ENCODE data around the gene TMEM143.

TMEM143 gene

DNA sequence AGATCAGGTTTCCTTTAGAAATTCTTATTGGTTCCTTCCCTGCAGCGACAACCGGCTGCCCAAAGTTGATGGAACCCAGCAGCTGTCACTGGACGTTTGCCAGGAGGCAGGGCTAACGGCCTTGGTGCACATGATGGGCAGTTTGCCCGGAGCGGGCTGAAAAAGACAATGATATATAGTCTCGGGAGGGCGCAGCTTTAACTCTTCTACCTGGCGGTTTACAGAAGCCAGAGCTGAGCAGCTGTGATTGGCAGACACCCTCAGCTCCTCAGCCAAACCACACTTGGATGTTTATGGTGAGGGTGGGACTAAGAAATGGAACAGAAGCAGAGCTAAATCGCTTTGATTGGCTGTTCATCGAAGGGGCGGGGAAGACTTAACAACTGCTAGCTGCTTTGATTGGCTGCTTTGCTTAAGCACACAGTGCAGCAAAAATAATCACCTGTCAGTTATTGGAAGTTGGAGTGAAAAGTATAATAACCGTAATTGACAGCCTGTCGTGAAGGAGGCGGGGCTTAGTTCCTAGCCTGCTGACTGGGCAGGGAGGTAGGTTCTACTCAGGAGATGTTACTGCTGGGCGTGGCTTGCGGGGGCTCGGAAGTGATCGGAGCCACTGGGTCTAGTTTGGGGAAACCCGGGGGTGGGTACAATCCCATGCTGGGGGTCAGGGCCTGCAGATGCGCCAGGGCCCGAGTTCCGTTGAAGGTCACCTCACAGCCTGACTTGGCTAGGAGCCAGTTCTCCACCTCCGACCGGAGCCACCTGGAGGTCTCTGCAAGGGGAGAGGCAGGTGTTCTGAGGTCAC is 30.9 kb downstream of the TMEM143 start:
- H3K4me3 ChIP-seq (ENCODE audit: control insufficient read depth, low read depth, low read length), result no peak overlapping the region
- DNase-seq (ENCODE audit: low read depth), result peak; percentile 86
- TF ChIP-seq, protein P1, sequence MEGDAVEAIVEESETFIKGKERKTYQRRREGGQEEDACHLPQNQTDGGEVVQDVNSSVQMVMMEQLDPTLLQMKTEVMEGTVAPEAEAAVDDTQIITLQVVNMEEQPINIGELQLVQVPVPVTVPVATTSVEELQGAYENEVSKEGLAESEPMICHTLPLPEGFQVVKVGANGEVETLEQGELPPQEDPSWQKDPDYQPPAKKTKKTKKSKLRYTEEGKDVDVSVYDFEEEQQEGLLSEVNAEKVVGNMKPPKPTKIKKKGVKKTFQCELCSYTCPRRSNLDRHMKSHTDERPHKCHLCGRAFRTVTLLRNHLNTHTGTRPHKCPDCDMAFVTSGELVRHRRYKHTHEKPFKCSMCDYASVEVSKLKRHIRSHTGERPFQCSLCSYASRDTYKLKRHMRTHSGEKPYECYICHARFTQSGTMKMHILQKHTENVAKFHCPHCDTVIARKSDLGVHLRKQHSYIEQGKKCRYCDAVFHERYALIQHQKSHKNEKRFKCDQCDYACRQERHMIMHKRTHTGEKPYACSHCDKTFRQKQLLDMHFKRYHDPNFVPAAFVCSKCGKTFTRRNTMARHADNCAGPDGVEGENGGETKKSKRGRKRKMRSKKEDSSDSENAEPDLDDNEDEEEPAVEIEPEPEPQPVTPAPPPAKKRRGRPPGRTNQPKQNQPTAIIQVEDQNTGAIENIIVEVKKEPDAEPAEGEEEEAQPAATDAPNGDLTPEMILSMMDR (IDR thresholded peaks at IDR 0.05; ENCODE audit: control insufficient read depth, insufficient read depth, low read depth, low read length, missing control alignments), result no peak

DNA sequence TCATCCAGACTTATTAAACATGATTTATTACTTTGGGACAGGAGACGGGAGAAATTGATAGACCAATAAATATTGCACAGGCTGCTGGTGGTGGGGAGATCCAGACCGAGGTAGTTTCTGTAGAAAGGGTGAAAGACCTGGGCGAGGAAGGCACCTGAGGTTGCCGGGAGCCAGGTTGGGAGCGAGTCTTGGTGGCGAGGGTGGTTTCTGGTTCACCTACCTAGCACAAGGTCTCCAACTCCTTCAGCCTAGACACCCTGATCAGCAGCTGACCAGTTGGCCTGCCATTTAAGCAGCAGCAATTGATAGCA is 31.4 kb downstream of the TMEM143 start:
- no peak for DNase-seq (ENCODE audit: low read depth)
- TF ChIP-seq, protein P1 (IDR thresholded peaks at IDR 0.05; ENCODE audit: control insufficient read depth, insufficient read depth, low read depth, low read length, missing control alignments), result no peak
- no peak overlapping the region for H3K4me3 ChIP-seq (ENCODE audit: control insufficient read depth, low read depth, low read length)

DNA sequence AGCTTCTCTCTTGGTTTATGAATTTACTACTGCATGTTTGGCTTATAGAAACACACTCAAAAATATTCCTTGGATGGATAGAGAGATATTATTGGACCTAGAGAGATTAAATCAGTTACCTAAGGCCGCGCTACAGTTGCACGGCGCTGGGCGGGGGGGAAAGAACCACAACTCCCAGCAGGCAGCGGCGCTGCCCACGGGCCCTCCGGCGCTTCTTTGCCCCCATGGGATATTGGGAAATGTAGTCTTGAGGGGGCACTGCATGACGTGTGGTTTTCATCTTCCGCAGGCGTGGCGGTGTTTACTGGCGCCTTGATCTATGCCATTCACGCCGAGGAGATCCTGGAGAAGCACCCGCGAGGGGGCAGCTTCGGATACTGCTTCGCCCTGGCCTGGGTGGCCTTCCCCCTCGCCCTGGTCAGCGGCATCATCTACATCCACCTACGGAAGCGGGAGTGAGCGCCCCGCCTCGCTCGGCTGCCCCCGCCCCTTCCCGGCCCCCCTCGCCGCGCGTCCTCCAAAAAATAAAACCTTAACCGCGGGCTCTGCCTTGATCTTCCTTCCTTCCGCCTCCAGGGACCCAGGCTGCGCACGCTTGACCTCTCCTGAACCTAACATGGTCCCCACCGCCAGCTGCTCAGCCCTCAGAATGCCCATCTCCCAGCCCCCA is 33.6 kb downstream of the TMEM143 start:
- no peak overlapping the region for H3K4me3 ChIP-seq (ENCODE audit: control insufficient read depth, low read depth, low read length)
- no peak for DNase-seq (ENCODE audit: low read depth)
- TF ChIP-seq, protein P1 (IDR thresholded peaks at IDR 0.05; ENCODE audit: control insufficient read depth, insufficient read depth, low read depth, low read length, missing control alignments), result no peak

DNA sequence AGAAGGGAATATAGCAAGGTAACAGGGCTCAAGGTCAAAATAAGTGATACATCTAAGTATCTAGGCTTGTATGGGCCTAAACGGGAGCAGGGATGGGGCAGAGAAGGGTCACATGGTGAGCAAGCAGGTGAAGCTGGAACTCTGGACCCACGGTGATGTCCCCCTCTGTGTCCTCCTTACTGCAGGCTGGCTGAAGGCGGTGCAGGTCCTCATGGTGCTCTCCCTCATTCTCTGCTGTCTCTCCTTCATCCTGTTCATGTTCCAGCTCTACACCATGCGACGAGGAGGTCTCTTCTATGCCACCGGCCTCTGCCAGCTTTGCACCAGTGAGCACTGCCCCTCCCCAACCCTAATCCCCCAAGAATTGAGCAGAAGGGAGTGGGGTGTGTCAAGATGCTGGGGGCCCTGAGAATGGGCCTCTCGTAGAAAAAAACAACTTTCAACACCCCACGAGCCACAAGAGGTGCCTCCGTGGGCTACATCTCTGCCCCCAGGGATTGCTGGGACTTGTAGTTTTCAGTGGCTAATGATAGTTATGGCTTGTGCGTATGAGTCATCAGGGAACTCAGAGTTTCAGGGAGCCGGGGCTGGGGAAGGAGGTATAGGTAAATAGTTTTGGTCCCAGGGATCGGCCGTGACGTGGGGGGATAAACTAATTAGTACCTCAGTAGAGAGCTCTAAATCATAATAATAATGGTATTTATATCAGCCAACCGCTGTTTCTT is 34.4 kb downstream of the TMEM143 start:
- H3K4me3 ChIP-seq (ENCODE audit: control insufficient read depth, low read depth, low read length), result no peak overlapping the region
- no peak for DNase-seq (ENCODE audit: low read depth)
- TF ChIP-seq, protein P1 (IDR thresholded peaks at IDR 0.05; ENCODE audit: control insufficient read depth, insufficient read depth, low read depth, low read length, missing control alignments), result no peak

DNA sequence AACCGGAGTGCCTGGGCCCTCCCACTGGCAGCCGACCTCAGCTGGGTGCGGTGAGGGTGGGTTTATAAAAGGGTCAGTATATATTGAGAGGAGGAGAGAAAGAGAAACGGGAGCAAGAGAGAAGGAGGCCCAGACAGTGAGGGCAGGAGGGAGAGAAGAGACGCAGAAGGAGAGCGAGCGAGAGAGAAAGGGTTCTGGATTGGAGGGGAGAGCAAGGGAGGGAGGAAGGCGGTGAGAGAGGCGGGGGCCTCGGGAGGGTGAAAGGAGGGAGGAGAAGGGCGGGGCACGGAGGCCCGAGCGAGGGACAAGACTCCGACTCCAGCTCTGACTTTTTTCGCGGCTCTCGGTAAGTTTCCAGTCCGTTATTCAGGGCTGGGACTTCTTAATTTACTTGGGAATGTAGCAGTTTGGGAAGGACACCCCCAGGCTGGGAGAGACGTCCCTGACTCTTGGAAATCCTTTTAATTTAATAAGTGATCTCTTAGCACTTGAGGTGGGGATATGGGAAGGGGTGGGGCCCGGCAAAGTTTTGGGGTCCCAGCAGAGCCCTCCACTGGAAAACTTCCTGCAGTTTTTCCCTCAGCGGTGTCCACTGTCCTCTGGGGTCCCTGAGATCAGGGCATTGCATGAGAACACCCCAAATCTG is 38.4 kb downstream of the TMEM143 start, which contains the start of gene EMP3:
TSS of gene EMP3 (plus strand) at position 288 of the 646 bp plus-strand sequence. CDS start 1,293 bp downstream, outside the sequence.
- peak; percentile 74 for DNase-seq (ENCODE audit: low read depth)
- H3K4me3 ChIP-seq (ENCODE audit: control insufficient read depth, low read depth, low read length), result peak within 1 kb of the TSS; percentile 72
- TF ChIP-seq, protein P1 (IDR thresholded peaks at IDR 0.05; ENCODE audit: control insufficient read depth, insufficient read depth, low read depth, low read length, missing control alignments), result no peak

All from AG09309 (cell line).